HepG2 (cell line): ENCODE data around the gene CIAO3.

ENCODE experiments used
- ASH2L ChIP-seq: fragments of 300-600, 200-600 bp; sonication (generic); IDR thresholded peaks from 2 replicates; pipeline ENCODE4 v1.7.0; 2017; ENCODE audit warnings: low read depth, mild to moderate bottlenecking, moderate library complexity, mixed read lengths, low read length; ENCODE audit not compliant: insufficient read length
- BCL6 ChIP-seq: IDR thresholded peaks from 2 replicates; pipeline ENCODE4 v1.6.1; 2016; ENCODE audit warnings: missing genetic modification reagents, missing compliant biosample characterization
- CC2D1A ChIP-seq: sonication (generic); formaldehyde crosslinking; IDR thresholded peaks from 2 replicates; pipeline ENCODE4 v1.8.1; 2023; ENCODE audit warnings: mild to moderate bottlenecking, missing genetic modification reagents
- CTCF ChIP-seq: sonication (generic); formaldehyde crosslinking; IDR thresholded peaks from 2 replicates; pipeline ENCODE4 v1.5.0; 2020; ENCODE audit warnings: mild to moderate bottlenecking, missing genetic modification reagents, moderate library complexity
- DNMT3B ChIP-seq: conservative IDR thresholded peaks from 2 replicates; pipeline ENCODE4 v1.6.1; 2016; ENCODE audit warnings: missing biosample characterization, control low read depth
- EP300 ChIP-seq, 3 experiments: sonication (generic) in 1 of 3; formaldehyde crosslinking in 1 of 3; IDR thresholded peaks; 2 replicates each; pipeline versions ENCODE4 v1.5.1 to v1.6.1; 2011 to 2020; ENCODE audit warnings: low read depth in 2 of 3, low read length in 2 of 3, borderline replicate concordance in 1 of 3, improper control_type of control experiment in 1 of 3, mild to moderate bottlenecking in 1 of 3, missing genetic modification reagents in 1 of 3, moderate library complexity in 1 of 3
- ETV6 ChIP-seq: sonication (generic); formaldehyde crosslinking; conservative IDR thresholded peaks from 2 replicates; pipeline ENCODE4 v1.4.0; 2020; ENCODE audit warnings: missing genetic modification reagents
- MYC ChIP-seq: sonication (generic); formaldehyde crosslinking; IDR thresholded peaks from 2 replicates; pipeline ENCODE4 v1.9.0; 2021; ENCODE audit warnings: missing genetic modification reagents, borderline replicate concordance
- PPARG ChIP-seq: conservative IDR thresholded peaks from 2 replicates; pipeline ENCODE4 v1.6.1; 2016; ENCODE audit warnings: missing biosample characterization, missing genetic modification reagents
- TRIM24 ChIP-seq: sonication (generic); formaldehyde crosslinking; IDR thresholded peaks from 2 replicates; pipeline ENCODE4 v1.8.0; 2022; ENCODE audit warnings: mild to moderate bottlenecking, missing genetic modification reagents
- ZBTB26 ChIP-seq: IDR thresholded peaks from 2 replicates; pipeline ENCODE4 v1.6.1; 2016; ENCODE audit warnings: missing compliant biosample characterization, missing genetic modification reagents, borderline replicate concordance
- ZFP36L1 ChIP-seq: sonication (generic); formaldehyde crosslinking; IDR thresholded peaks from 2 replicates; pipeline ENCODE4 v1.8.0; 2022; ENCODE audit warnings: mild to moderate bottlenecking, missing genetic modification reagents, moderate library complexity
- ZNF484 ChIP-seq: sonication (generic); formaldehyde crosslinking; IDR thresholded peaks from 2 replicates; pipeline ENCODE4 v1.5.1; 2020; ENCODE audit warnings: mild to moderate bottlenecking, low read depth, missing genetic modification reagents, borderline replicate concordance

DNA sequence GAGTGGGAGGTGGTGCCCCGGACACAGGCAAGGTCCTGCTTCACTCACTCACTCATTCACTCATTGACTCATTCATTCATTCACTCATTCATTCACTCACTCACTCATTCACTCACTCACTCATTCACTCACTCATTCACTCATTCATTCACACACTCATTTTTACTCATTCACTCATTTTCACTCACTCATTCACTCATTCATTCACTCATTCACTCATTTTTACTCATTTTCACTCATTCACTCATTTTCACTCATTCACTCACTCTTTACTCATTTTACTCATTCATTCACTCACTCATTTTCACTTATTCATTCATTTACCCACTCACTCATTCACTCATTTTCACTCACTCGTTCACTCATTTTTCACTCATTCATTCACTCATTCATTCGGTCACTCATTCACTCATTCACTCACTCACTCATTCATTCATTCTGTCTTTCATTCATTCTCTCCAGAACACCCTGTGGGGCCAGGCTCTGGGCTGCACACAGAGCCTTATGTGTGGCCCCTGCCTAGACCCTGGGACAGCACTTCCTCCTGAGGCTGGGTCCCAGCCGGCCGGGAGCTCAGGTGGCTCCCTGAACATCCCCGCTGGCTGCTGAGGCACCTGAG, 38.2 kb upstream of the CIAO3 start:
- TF ChIP-seq CTCF (CRISPR knock-in tag) (no peak), ZBTB26 (CRISPR knock-in tag) (no peak), ZNF484 (CRISPR knock-in tag) (no peak), ZFP36L1 (CRISPR knock-in tag) (no peak), ETV6 (CRISPR knock-in tag) (no peak), TRIM24 (CRISPR knock-in tag) (no peak), PPARG (CRISPR knock-in tag) (no peak), BCL6 (CRISPR knock-in tag) (no peak), DNMT3B (CRISPR knock-in tag) (no peak), CC2D1A (CRISPR knock-in tag) (no peak), EP300 (IDR thresholded peaks at IDR 0.05; ENCODE audit: low read depth in 2 of 2, low read length in 2 of 2) (no peak), EP300 (CRISPR knock-in tag; IDR thresholded peaks at IDR 0.05; ENCODE audit: borderline replicate concordance) (no peak), ASH2L (no peak), MYC (CRISPR knock-in tag) (no peak)
